Peyer's patch (tissue), 4 donors: ENCODE results near the gene ZNF385A. TPM values are rescaled to one million over a fixed set of nuclear protein-coding genes. Genes with fewer than 3 reads are reported as not detected.
A peak's percentile ranks its signal among the peaks of the same experiment; 100 is the strongest.

Source experiments
- DNase-seq, 3 donors: peaks; one replicate each; pipeline ENCODE4 v3.0.0-alpha.2; 2017 to 2019
- H3K27ac ChIP-seq, 4 donors: fragments of 200-600 bp; sonication (generic); one replicate each; pipeline ENCODE4 v1.5.1; 2016 to 2019
- H3K27me3 ChIP-seq, 2 donors: fragments of 200-600 bp; sonication (generic); one replicate each; pipeline ENCODE4 v1.5.1; 2019
- H3K36me3 ChIP-seq, 3 donors: fragments of 200-600 bp; sonication (generic); one replicate each; pipeline ENCODE4 v1.5.1; 2016 to 2019
- H3K4me1 ChIP-seq, 4 donors: fragments of 200-600 bp; sonication (generic); one replicate each; pipeline ENCODE4 v1.5.1; 2016 to 2019
- H3K4me3 ChIP-seq, 4 donors: fragments of 200-600 bp; sonication (generic); 1 replicate in 3 of 4; 2 replicates in 1 of 4; pipeline ENCODE4 v1.5.1; 2016 to 2019; ENCODE audit warnings: mild to moderate bottlenecking in 1 of 4
- H3K9me3 ChIP-seq, 4 donors: fragments of 200-600 bp; sonication (generic); one replicate each; pipeline ENCODE4 v1.5.1; 2016 to 2019; ENCODE audit warnings: mild to moderate bottlenecking in 1 of 4
- CTCF ChIP-seq, 6 experiments: fragments of 450-650 bp in 4 of 6; fragments of 200-600 bp in 2 of 6; sonication (generic) in 1 of 6; IDR thresholded peaks; one replicate each; pipeline ENCODE4 v1.5.1; 2017 to 2019; ENCODE audit warnings: antibody characterized with exemption in 6 of 6, mild to moderate bottlenecking in 3 of 6, moderate library complexity in 1 of 6
- POLR2A ChIP-seq, 2 donors: fragments of 450-650 bp; IDR thresholded peaks; one replicate each; pipeline ENCODE4 v1.5.1; 2017; ENCODE audit warnings: antibody characterized with exemption in 2 of 2, mild to moderate bottlenecking in 2 of 2, moderate library complexity in 2 of 2
- total RNA-seq, 4 donors: library from RNA; depleted of rRNA; stranded (reverse); fragments of >200 nt; gene quantifications; one replicate each; pipeline ENCODE4 v1.1.0, GENCODE V29; 2016

Gene ZNF385A
- total RNA-seq, 4 donors from 2014 or later = 7.3 to 28.1 (median 9.7) TPM

GRCh38 chr12:54390668-54391551, 6.4 kb upstream of the ZNF385A start:
- DNase-seq = peak; percentile 66 to 91 (median 83)

GRCh38 chr12:54390176-54390667, 5.7 kb upstream of the ZNF385A start:
- no peak for DNase-seq
- peaks cover 0 to 32% (median 4%) of the 10 kb centered on the region in 4 donors for H3K4me1 ChIP-seq
- TF ChIP-seq CTCF (IDR thresholded peaks at IDR 0.05) (no peak), POLR2A (IDR thresholded peaks at IDR 0.05) (no peak)
- peak overlapping the region in 3 of 4 donors; percentile 43 to 55 (median 45) for H3K4me3 ChIP-seq
- H3K27me3 ChIP-seq = no peaks in the 10 kb centered on the region
- no peaks in the 10 kb centered on the region for H3K9me3 ChIP-seq
- peak overlapping the region in 1 of 4 donors; percentile 67 for H3K27ac ChIP-seq
- peaks cover 0 to 11% (median 0%) of the 10 kb centered on the region in 3 donors for H3K36me3 ChIP-seq

More at GRCh38 chr12:54390668-54391551, 6.4 kb upstream of the ZNF385A start:
- Histone ChIP-seq H3K27me3 (no peaks in the 10 kb centered on the region), H3K4me3 (peak overlapping the region; percentile 43 to 55 (median 48)), H3K27ac (peak overlapping the region in 1 of 4 donors; percentile 67), H3K4me1 (peaks cover 0 to 25% (median 1%) of the 10 kb centered on the region in 4 donors), H3K9me3 (no peaks in the 10 kb centered on the region), H3K36me3 (peaks cover 0 to 17% (median 0%) of the 10 kb centered on the region in 3 donors)
- TF ChIP-seq CTCF (IDR thresholded peaks at IDR 0.05) = peak in 2 of 6 experiments; percentile 10 to 15
- TF ChIP-seq POLR2A (IDR thresholded peaks at IDR 0.05) = no peak

GRCh38 chr12:54389607-54390175, 5.2 kb upstream of the ZNF385A start:
- no peak overlapping the region for H3K27ac ChIP-seq
- peaks cover 0 to 32% (median 6%) of the 10 kb centered on the region in 4 donors for H3K4me1 ChIP-seq
- DNase-seq = no peak
- TF ChIP-seq CTCF (IDR thresholded peaks at IDR 0.05) (no peak), POLR2A (IDR thresholded peaks at IDR 0.05) (no peak)
- peaks cover 0 to 5% (median 0%) of the 10 kb centered on the region in 3 donors for H3K36me3 ChIP-seq
- no peaks in the 10 kb centered on the region for H3K27me3 ChIP-seq
- no peak overlapping the region for H3K4me3 ChIP-seq
- no peaks in the 10 kb centered on the region for H3K9me3 ChIP-seq

- Histone ChIP-seq H3K9me3 (no peaks in the 10 kb centered on the region), H3K36me3 (no peaks in the 10 kb centered on the region), H3K27ac (no peak overlapping the region), H3K27me3 (no peaks in the 10 kb centered on the region), H3K4me1 (peaks cover 0 to 32% (median 9%) of the 10 kb centered on the region in 4 donors), H3K4me3 (no peak overlapping the region)
- TF ChIP-seq CTCF (IDR thresholded peaks at IDR 0.05) (no peak), POLR2A (IDR thresholded peaks at IDR 0.05) (no peak)
- DNase-seq = no peak
Observed at GRCh38 chr12:54389134-54389508, 4.6 kb upstream of the ZNF385A start.

GRCh38 chr12:54388237-54389133, 4.0 kb upstream of the ZNF385A start:
- H3K27ac ChIP-seq = no peak overlapping the region
- no peak for TF ChIP-seq POLR2A (IDR thresholded peaks at IDR 0.05)
- no peak for TF ChIP-seq CTCF (IDR thresholded peaks at IDR 0.05)
- peaks cover 0 to 32% (median 9%) of the 10 kb centered on the region in 4 donors for H3K4me1 ChIP-seq
- H3K36me3 ChIP-seq = no peaks in the 10 kb centered on the region
- no peaks in the 10 kb centered on the region for H3K27me3 ChIP-seq
- DNase-seq = no peak
- no peaks in the 10 kb centered on the region for H3K9me3 ChIP-seq
- no peak overlapping the region for H3K4me3 ChIP-seq
